GM21619 (cell line): ENCODE results near the gene WRNIP1.

Experiments used
- ATAC-seq: cut with Tn5 transposase; IDR thresholded peaks from one replicate; pipeline ENCODE4 v1.9.1; 2021; ENCODE audit not compliant: unreplicated experiment

Gene WRNIP1

GRCh38 chr6:2834262-2834661, 69.1 kb downstream of the WRNIP1 start:
- no peak for ATAC-seq
